Stimulated activated memory B cell treated with anti-CD40 and anti-IgM and Interleukin-4, amounts not matched to agents 10 μg/mL and 1 μg/mL and 100 μg/mL, for 72 hours (primary cell): ENCODE results near the gene PLEKHM1.
"Not testable (repeated sequence)": the region's sequence is repeated elsewhere in the genome, so short reads cannot be mapped to it uniquely, and the experiment has no call there.

Source experiments
- ATAC-seq: fragments of 150-1000 bp; cut with Tn5 transposase; 2 replicates; pipeline ENCODE4 v1.10.0; 2021
- H3K27ac Mint-ChIP-seq: one replicate; pipeline ENCODE4 v1.8.0; 2022; ENCODE audit warnings: mild to moderate bottlenecking, mixed read lengths
- H3K27me3 Mint-ChIP-seq: one replicate; pipeline ENCODE4 v1.8.0; 2022; ENCODE audit warnings: mixed read lengths
- H3K36me3 Mint-ChIP-seq: one replicate; pipeline ENCODE4 v1.8.0; 2022; ENCODE audit warnings: mixed read lengths
- H3K4me1 Mint-ChIP-seq: one replicate; pipeline ENCODE4 v1.8.0; 2022; ENCODE audit warnings: mixed read lengths
- H3K4me3 Mint-ChIP-seq: one replicate; pipeline ENCODE4 v1.8.0; 2022; ENCODE audit warnings: mild to moderate bottlenecking, moderate library complexity, mixed read lengths
- H3K9me3 Mint-ChIP-seq: one replicate; pipeline ENCODE4 v1.8.0; 2022; ENCODE audit warnings: mixed read lengths

The PLEKHM1 gene

GRCh38 chr17:45448483-45448882 is 42.0 kb downstream of the PLEKHM1 start:
- ATAC-seq, H3K9me3 Mint-ChIP-seq, H3K4me3 Mint-ChIP-seq, H3K27ac Mint-ChIP-seq, H3K27me3 Mint-ChIP-seq: not testable (repeated sequence)
- Mint-ChIP-seq H3K36me3 (peaks cover 41% of the 10 kb centered on the region), H3K4me1 (peaks cover 19% of the 10 kb centered on the region)

- H3K36me3 Mint-ChIP-seq: peaks cover 40% of the 10 kb centered on the region
- H3K4me1 Mint-ChIP-seq: peaks cover 17% of the 10 kb centered on the region
- H3K9me3 Mint-ChIP-seq, ATAC-seq, H3K27ac Mint-ChIP-seq, H3K27me3 Mint-ChIP-seq, H3K4me3 Mint-ChIP-seq: not testable (repeated sequence)
These were observed 42.5 kb downstream of the PLEKHM1 start for GRCh38 chr17:45448066-45448465.

GRCh38 chr17:45447650-45448049 is 42.9 kb downstream of the PLEKHM1 start:
- H3K4me1 Mint-ChIP-seq: peaks cover 13% of the 10 kb centered on the region
- not testable (repeated sequence) for H3K4me3 Mint-ChIP-seq, ATAC-seq, H3K9me3 Mint-ChIP-seq, H3K27me3 Mint-ChIP-seq, H3K27ac Mint-ChIP-seq
- H3K36me3 Mint-ChIP-seq: peaks cover 36% of the 10 kb centered on the region

GRCh38 chr17:45446872-45447625 is 43.5 kb downstream of the PLEKHM1 start:
- ATAC-seq, H3K27me3 Mint-ChIP-seq, H3K27ac Mint-ChIP-seq, H3K9me3 Mint-ChIP-seq, H3K4me3 Mint-ChIP-seq: not testable (repeated sequence)
- Mint-ChIP-seq H3K4me1 (peaks cover 15% of the 10 kb centered on the region), H3K36me3 (peaks cover 36% of the 10 kb centered on the region)

GRCh38 chr17:45445901-45446743 is 44.4 kb downstream of the PLEKHM1 start:
- not testable (repeated sequence) for H3K27me3 Mint-ChIP-seq, H3K9me3 Mint-ChIP-seq, H3K4me3 Mint-ChIP-seq, ATAC-seq, H3K27ac Mint-ChIP-seq
- Mint-ChIP-seq H3K4me1 (peaks cover 22% of the 10 kb centered on the region), H3K36me3 (peaks cover 36% of the 10 kb centered on the region)

GRCh38 chr17:45444856-45445820 is 45.4 kb downstream of the PLEKHM1 start:
- not testable (repeated sequence) for H3K4me3 Mint-ChIP-seq, ATAC-seq, H3K27me3 Mint-ChIP-seq, H3K27ac Mint-ChIP-seq, H3K9me3 Mint-ChIP-seq
- H3K4me1 Mint-ChIP-seq: peaks cover 26% of the 10 kb centered on the region
- peaks cover 33% of the 10 kb centered on the region for H3K36me3 Mint-ChIP-seq

GRCh38 chr17:45444301-45444700 is 46.2 kb downstream of the PLEKHM1 start:
- not testable (repeated sequence) for H3K27ac Mint-ChIP-seq

GRCh38 chr17:45443371-45444260 is 46.9 kb downstream of the PLEKHM1 start:
- not testable (repeated sequence) for H3K27me3 Mint-ChIP-seq, ATAC-seq, H3K27ac Mint-ChIP-seq, H3K9me3 Mint-ChIP-seq, H3K4me3 Mint-ChIP-seq
- Mint-ChIP-seq H3K36me3 (peaks cover 20% of the 10 kb centered on the region), H3K4me1 (peaks cover 26% of the 10 kb centered on the region)

More at GRCh38 chr17:45444301-45444700, 46.2 kb downstream of the PLEKHM1 start:
- H3K9me3 Mint-ChIP-seq, ATAC-seq, H3K27me3 Mint-ChIP-seq, H3K4me3 Mint-ChIP-seq: not testable (repeated sequence)
- Mint-ChIP-seq H3K4me1 (peaks cover 26% of the 10 kb centered on the region), H3K36me3 (peaks cover 24% of the 10 kb centered on the region)

GRCh38 chr17:45441526-45442310 is 48.8 kb downstream of the PLEKHM1 start:
- Mint-ChIP-seq H3K27me3 (no peaks in the 10 kb centered on the region), H3K36me3 (peaks cover 32% of the 10 kb centered on the region), H3K27ac (peak overlapping the region; percentile 75), H3K4me3 (no peak overlapping the region), H3K4me1 (peaks cover 26% of the 10 kb centered on the region), H3K9me3 (no peaks in the 10 kb centered on the region)
- no peak for ATAC-seq

- H3K4me3 Mint-ChIP-seq, H3K9me3 Mint-ChIP-seq, H3K27me3 Mint-ChIP-seq: not testable (repeated sequence)
- ATAC-seq: peak; percentile 63
- peaks cover 32% of the 10 kb centered on the region for H3K36me3 Mint-ChIP-seq
- peaks cover 26% of the 10 kb centered on the region for H3K4me1 Mint-ChIP-seq
- peak overlapping the region; percentile 22 for H3K27ac Mint-ChIP-seq
These were observed 49.5 kb downstream of the PLEKHM1 start for GRCh38 chr17:45440839-45441515.

GRCh38 chr17:45440161-45440778 is 50.3 kb downstream of the PLEKHM1 start:
- H3K4me3 Mint-ChIP-seq: no peak overlapping the region
- ATAC-seq: no peak
- H3K36me3 Mint-ChIP-seq: peaks cover 26% of the 10 kb centered on the region
- peaks cover 31% of the 10 kb centered on the region for H3K4me1 Mint-ChIP-seq
- peak overlapping the region; percentile 22 for H3K27ac Mint-ChIP-seq
- H3K9me3 Mint-ChIP-seq: no peaks in the 10 kb centered on the region
- no peaks in the 10 kb centered on the region for H3K27me3 Mint-ChIP-seq

GRCh38 chr17:45438931-45439610 is 51.5 kb downstream of the PLEKHM1 start:
- H3K4me1 Mint-ChIP-seq: peaks cover 33% of the 10 kb centered on the region
- ATAC-seq: no peak
- no peak overlapping the region for H3K4me3 Mint-ChIP-seq
- H3K9me3 Mint-ChIP-seq: no peaks in the 10 kb centered on the region
- no peaks in the 10 kb centered on the region for H3K27me3 Mint-ChIP-seq
- peaks cover 15% of the 10 kb centered on the region for H3K36me3 Mint-ChIP-seq
- no peak overlapping the region for H3K27ac Mint-ChIP-seq
